Measurements from ENCODE around the gene GRIN2A.

- TF ChIP-seq CTCF (IDR thresholded peaks at IDR 0.05; ENCODE audit: poor library complexity) (peak; percentile 16), EZH2 (IDR thresholded peaks at IDR 0.05; ENCODE audit: borderline replicate concordance) (no peak), EZH2phosphoT487 (IDR thresholded peaks at IDR 0.05; ENCODE audit: low read depth, severe bottlenecking, unreplicated experiment) (no peak)
These were observed 361.6 kb downstream of the GRIN2A start for GRCh38 chr16:9820476-9821246.

Measured in hepatocyte (in vitro differentiated cells).